Activated naive CD4-positive, alpha-beta T cell (primary cell): ENCODE data around the gene CIB4.

ENCODE experiments used
- DNase-seq, 4 experiments: peaks; one replicate each; lab custom pipeline; 2025; lab: John Stamatoyannopoulos, UW

The CIB4 gene

DNA sequence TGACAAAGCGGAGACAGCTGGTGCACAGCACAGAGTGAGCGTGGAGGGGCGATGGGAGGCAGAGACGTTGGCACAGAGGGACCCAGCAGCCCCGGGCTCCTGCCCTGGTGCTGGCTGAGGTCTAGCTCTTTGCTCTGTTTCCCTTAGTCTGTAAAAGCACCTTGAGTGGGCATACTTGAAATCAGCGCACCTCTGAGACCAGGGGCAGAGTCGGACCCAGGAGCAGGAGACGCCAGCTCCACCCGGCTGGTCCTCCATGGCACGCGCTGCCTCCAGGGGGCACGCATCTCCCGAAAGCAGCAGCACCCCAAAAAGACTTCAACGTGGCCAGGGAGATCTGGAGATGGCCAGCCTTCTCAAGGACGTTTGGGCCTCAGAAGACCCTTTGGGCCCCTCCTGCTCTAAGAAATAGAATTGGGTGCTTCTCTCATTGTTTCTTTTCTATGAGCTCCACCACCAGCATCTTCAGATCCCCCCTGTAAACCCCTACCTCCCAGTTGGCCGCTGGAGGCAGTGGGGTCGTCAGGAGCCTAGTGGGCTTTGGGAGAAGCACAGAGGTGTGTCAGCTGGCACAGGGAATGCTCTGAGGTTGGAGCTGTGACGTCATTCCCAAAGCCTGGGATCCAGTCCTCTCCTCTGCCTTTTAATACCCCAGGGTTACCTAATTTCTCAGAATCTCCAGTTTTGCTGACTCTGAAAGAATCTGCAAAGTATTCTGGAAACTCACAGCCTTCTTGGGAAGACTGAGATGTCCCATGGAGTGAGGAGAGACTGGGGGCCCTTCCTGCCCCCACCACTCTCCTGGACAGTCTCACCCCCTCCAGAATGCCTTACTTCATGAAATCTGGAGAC lies 58.9 kb downstream of the CIB4 start:
- DNase-seq, result no peak

DNA sequence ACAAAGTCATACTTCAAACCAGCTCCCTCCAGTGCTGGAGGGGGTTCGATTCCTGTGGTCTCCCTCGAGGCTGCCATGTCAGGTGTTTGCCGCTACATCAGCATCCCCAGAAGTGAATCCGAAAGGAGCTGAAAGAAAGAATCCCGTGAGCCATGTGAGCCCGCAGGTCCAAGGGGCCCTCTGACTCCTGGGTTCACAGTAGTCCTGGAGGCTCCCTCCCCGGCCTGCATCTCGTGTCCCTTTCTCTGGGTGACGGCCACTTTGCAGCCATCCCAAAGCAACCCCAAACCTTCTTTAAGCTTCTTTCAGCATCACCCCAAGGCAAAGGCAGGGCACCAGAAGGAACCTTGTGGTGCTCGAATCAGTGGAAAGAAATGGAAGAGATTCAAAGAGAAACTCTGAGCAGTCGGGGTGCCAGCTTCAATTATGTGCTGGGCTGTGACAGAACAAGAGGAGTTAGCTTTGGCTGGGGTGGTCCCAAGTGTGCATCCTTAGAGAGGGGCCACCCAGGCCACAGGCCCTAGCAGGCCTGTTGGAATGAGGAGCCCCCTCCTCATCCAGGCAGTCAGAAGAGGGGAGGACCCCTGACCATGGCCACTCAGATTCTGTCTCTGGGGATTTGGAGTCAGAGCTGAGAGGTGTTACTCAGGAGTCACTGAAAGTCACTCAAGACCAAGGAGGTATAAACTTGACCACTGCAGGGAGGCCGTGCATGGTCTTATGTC lies 59.7 kb downstream of the CIB4 start:
- no peak for DNase-seq

DNA sequence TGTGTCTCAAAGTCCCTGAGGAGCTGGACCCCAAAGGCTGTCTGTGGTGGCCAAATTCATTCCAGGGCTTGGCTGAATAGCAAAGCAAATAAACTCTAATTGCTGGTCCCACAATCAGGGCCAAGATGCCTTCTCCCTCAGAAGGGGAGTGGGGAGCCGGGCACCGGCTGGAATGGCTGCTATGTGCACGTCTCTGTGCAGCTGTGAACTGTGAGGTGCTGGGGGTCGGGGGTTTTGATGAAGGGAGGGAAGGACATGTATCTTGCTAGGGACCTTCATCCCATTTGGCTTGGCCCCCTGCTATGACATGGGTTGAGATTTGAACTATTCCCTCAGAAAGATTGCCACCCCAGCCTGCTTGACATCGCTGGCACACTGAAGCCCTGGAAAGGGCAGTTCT lies 60.4 kb downstream of the CIB4 start:
- DNase-seq, result no peak

DNA sequence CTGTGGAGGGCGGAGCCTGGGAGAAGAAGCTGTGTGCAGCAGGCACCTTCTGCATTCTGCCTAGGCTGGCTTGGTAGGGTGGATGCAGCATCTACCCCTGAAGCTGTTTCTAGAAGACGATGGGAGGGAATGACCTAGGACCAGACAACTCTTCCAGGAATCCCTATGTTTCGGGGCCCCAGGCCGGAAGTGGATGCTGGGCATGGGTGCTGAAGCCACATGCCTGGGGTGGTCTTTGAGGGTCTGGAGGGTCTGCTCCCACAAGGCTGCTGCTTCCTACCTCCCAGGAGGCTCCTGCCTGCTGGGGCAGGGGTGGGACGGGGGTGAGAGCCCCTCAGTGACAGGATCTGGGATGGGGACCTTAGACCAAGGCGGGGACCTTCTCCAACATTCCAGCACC lies 61.0 kb downstream of the CIB4 start:
- no peak for DNase-seq

DNA sequence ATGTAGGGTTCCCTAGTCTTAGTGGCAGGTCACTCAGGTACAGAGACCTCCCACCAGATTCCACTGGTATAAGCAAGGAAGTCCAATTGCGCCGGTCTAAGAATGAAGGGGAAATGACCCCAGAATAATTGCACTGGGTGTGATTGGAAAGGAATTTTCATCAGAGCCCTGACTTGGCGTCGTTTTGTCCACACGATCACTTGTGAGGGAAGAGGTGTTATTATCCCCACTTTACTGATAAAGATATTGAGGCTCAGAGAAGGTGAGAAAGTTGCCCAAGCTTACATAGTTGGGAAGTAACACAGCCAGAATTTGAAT lies 61.5 kb downstream of the CIB4 start:
- DNase-seq, result no peak

DNA sequence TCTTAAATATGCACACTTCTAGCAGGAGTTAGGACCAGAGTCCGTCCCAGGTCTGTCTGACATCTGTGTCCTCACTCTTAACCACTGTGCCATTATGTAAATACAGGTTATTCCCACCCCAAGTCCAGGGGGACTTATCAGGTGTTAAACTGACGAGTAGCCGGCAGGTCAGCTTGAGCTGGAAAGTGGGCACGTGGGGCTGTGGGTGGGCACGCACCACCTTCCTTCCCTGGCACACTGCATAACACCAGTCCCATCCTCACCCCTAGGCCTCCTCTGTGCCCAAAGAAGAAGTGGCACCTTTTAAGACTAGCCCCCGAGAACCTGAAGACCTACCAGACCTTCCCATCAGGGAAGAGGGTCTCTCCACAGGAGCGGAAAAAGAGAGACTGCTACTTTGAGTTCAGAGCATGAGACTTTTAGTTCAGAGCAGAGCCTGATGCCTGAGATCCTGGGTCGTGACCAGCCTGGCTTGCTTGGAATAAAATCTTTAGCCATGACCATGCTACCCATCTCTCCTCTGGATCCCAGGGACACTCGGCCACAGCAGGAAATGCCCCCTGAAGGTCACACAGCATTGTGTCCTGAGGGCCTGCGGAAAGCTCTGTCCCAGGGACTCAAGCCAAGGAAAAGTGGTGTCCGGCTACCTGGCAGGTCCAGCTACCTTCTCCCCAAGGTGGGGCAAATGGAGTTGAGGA lies 62.0 kb downstream of the CIB4 start:
- no peak for DNase-seq

DNA sequence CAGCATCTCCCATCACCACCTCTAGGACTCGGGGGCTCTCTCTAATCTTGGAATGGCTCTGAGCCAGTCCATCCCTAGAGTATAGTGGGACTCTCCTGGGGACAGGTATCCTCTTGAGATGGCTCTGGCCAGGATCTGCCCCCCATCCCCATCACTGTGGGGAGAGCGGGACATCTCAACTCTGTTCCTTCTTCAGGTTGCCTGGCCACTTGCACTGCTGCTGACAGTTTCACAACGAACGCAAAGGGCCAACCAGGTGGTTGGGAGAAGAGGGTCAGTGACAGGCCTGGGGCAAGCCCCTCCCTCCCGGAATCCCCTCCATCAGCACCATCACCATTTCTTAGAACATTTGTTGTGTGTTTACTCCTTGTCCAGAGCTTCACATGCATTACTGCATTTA lies 62.6 kb downstream of the CIB4 start:
- no peak for DNase-seq

DNA sequence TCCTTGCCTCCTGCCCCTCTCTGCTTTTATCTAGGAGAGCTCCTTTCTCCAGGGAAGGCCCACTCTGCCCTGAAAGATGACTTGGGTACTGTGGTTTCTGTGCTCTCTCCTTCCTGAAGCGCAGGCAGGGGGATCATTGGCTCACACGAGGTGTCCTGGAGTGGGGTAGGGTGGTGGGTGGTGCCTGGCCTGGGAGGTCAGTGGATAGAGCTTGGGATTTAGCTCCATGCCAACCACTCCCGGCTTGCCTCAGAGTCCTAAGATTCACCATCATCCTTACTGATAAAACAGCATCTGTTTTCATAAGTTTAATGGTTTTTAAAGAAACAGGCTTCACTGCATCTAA lies 63.1 kb downstream of the CIB4 start:
- DNase-seq, result no peak

DNA sequence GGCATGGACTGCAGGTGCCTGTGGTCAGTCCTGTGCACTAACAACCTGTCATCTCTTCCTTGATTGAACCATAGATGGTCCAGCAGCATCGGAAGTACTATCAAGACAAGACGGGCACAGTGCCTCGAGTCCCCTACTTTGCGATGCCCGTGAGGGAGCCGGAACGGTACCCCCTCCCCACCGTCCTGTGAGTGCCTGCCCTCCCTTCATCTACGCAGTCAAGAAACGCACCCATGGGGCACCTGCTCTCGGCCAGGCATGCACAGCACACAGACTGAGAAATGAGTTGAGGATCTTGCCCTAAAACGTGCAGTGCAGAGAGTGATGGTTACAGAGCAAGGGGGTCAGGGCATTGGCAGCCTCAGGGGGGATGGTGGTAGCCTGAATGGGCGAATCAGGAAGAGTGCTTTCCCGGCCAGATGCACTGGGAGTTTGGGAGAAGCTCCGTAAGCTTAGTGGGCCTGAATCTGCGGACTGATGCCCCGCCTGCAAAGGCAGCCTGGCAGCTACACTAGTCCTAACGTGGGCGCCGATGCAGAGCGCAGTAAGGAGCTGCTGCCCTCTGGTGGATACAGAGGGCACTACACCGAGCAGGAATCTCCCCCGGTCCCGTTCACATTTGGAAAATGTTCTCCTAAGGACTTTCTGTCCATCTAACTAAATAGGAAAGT lies 63.6 kb downstream of the CIB4 start:
- peak; percentile 27 to 64 (median 33) for DNase-seq

DNA sequence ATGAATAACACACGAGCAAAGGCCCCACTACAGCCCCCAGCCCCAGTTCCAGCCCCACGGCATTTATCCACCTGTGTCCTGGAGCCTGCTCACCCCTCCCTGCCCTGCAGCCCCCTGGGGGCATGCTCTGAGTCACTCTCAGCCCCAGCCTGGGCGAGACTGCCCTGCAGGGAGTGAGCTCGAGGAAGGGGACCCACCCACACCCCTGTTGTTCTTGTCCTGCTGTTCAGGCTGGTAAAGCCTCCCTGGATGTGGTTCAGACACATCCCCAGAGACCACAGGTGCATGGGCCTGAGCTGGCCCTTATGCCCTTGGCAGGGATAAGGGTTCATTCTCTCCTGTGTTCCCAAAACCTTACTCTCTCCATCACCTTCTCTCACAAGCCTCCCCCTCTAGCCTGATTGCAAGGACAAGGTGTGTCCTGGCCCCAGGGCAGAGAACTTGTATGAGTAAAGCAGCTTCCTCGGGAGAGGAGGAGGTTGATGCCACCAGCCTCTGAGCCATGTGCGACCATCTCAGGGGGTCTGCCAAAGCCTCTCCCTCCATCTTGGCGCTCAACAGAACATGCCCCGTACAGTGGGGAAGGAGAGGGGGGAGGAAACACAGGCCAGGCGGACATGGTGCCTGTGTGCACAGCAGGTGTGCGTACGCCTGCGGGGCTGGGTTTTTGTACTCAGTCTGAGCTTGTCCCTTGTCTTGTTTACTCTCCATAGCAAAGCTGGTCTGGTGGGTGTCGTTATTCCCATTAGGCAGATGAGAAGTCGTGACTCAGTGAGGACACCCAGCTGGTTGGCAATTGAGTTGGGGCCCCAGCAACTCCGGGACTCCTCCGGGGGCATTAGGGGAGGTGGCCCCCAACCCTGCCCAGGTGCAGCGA lies 64.4 kb downstream of the CIB4 start:
- no peak for DNase-seq

DNA sequence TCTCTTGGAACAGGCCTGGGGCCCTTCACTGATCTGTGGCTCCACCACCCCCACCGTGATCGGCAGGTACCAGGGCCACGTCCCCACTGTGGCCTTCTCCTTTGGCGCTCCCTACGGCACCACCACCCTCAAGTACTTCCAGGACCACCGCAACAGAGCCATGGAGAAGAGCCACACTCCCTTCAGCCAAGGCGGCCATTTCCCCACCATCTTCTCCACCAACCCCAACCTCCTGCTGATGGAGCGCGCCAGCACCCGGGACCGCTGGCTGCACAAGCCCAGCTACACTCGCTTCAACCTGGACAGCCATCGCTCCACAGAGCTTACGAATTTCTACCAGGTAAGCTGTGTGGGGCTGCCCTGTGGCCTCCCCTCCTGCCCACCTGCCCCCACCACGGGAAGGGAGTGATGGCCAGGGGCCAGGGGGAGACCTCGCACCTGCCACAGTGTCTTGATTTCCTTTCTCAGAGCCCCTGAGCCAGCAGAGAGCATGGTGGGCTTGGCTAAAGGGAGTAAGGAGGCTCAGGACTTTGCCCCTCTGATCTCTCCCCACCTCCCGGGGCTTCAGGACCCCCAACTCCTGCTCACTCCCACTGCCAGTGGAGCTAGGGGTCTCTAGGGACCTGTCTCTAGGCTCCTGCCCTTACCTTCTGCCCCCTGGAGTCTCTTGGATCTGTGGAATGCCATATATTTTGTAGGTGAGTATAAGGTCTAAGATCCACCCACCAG lies 65.2 kb downstream of the CIB4 start:
- DNase-seq, result no peak

DNA sequence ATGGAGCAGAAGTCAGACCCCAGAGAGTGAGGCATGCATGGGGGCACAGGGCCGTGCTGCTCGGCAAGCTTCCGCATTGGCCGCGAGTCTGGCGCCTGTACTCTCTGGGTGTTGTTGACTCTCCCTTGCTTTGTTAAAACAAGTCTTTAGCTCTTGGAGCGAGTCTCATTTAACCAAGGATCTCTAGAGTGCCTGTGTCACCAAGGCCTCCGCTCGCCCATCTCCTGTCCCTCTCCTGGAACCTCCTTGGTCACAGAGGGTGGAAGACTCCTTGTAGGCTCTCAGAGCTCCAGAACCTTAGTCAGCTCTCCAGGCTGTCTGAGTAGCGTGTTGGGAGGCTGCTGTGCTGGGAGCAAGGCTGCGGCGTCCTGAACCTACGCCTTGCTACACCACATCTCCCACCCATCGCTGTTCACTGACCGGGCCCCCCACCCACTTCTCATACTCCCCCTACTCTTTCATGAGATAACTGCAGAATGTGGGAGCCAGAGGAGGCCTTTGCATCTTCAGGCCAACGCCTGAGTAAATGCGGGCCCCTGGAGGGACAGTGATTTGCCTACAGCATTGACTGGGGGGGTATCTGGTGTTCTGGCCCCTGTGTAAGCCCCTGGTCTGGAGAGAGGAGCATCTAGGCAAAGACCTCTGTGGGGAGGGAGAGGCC lies 66.1 kb downstream of the CIB4 start:
- DNase-seq, result no peak

DNA sequence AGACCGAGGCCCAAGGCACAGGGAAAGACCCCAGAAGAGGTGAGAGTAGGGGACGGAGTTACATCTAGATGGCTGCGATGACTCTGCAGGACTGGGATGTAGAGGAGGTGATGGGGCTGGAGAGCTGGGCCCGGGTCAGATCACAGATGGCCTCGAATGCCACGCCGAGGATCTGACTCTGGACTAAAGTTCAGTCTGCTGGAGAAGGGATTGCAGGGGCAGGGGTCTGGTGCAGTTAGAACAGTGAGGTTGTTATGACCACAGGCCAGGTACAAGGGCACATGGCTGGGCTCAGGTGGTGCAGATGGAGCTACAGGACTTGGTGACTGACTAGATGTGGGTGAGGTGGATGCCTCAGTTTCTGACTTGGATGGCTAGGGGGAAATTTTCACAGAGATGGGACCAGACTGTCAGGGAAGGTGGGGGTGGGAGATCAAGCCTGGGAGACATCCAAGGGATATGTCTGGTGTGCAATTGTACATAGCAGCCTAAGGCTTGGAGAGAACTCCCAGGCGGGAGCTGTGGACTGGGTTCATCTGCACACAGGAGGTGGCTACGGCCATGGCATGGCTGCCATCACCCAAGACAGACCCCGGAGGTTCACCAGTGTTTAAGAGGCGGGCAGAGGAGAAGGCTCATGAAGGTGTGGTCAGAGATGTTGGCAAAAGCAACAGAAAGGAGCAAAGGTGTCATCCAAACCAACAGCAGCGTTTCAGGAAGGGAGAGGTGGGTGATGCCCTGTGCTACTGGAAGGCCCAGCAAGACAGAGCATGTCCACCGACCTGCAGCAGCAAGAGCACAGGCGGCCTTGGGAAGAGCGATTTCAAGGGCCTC lies 66.9 kb downstream of the CIB4 start:
- DNase-seq, result no peak

DNA sequence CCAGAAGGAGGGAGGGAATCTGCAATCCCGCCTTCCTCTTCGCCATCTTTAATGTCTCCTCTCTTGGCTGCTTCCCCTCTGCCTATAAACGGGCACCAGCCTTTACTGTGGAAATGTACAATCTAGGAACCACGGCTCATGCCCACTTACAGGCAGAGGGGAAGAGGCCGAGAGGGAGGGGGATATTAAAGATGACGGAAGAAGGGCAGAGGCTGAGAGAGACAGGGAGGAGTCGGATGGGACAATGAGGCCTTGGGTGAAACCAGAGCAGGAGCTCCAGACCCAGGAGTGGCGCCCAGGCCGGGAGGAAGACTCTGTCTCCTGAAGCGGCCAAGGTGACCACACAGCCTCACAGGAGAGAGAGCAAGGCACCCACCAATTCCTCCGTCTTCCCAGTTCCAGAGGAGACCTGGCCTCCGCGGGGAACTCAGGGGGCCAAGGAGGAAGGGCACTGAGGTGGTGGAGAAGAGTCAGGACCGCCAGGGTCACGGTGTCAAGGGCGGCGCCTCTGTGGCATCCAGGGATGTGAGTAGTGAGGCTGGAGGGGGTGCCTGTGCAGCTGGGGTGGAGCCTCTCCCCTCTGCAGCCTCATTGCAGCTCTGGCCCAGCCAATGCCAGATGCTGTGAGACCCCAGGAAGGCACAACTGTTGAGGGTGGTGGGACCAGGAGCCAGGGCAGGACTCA lies 67.8 kb downstream of the CIB4 start:
- no peak for DNase-seq

DNA sequence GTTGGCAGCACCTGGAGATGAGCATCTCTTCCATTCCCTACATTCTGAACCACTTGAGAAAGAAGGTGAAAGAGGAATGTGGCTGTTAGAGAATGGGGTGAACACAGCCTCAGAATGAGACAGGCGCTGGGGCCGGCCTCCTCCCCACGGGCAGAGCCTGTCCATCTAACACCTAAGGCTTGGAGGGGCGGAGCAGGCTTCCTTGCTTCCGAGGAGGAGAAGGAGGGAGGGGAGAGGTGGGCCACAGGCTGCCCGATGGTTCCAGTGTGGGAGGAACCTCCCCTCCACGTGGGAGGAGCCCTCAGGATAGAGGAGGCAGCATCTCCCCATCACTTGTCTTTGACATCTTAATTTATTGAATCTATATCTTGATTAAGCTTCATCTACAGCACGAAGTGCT lies 68.6 kb downstream of the CIB4 start:
- DNase-seq, result no peak

DNA sequence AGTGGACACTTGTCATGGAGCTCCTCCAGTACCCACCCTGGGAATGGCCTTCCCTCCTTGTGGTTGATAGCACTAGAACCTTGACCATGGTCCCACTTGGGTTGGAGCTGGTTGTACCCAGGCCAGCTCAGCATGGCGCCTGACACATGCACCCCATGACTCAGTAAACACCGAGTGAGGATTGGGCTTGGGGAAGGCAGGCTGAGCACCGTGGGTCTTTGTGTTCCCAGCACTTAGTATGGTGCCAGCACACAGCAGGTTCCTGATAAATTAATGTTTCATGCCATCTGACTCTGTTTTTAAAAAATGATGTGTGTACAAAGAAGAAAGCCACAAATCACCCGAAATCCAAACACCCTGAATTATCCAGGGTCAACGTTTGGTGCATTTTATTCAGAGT lies 69.8 kb downstream of the CIB4 start:
- no peak for DNase-seq

DNA sequence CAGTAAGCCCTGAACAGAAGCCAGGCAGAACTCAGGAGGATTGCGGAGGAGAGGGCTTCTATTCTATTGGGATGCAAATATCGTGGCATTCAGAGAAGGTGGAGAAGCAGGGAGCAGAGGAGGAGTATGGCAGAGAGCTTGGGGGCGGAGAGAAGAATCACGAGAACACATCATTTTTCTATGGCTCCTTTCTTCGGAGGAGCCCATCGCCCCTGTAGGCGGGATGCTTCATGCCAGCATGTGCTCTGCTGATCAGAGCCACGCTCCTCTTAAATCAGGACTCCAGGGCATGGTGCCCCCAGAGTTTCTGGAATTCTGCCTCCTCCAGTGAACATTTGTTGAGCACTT lies 71.1 kb downstream of the CIB4 start:
- DNase-seq, result no peak

DNA sequence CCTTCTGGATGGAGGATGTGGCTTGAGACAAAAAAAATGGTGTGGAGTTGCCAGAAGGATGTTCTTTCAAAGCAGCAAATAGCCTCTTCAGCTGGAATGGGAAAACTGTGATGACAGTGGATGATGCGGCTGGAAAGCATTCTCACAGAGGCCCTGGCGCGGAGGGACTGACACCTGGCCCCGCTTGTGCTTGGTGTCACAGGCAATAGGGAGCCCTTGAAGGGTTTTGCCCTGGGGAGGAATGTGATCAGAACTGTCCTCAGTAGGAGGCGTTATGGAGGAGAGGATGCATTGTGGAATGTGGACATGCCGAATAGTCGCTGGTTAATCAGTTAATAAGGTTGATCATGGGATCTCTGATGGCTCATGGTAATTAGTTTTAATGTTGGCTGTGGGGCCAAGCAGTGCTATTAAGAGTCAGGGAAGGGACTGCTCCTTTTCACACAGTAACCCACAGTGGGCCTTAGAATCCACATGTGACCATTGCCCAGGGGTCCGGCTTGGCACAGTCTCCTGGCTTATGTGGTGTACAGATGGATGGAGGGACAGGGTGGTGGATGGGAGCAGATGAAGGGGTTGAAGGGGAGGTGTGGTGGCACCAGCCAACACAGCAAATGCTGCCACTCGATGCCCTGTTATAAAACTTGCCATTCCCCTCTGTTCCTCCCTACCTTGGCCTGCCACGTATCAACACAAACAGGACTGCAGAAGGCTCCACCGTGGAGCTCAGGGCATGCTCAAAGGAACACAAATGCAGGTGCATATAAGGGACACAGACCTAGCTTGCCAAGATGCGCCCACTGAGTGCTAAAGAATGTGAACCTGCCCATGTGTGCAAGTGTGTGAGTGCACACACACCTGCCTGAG lies 71.7 kb downstream of the CIB4 start:
- no peak for DNase-seq
